Right lobe of liver (tissue), 6 donors: ENCODE data around the gene TMEM201. TPM values are rescaled to one million over a fixed set of nuclear protein-coding genes. Genes with fewer than 3 reads are reported as not detected.

Source experiments
- ATAC-seq, 4 donors: fragments of 200-7000 bp; cut with Tn5 transposase; one replicate each; pipeline ENCODE4 v1.9.1; 2020; ENCODE audit warnings: mild to moderate bottlenecking in 4 of 4, moderate library complexity in 4 of 4
- DNase-seq, 3 donors: peaks; one replicate each; pipeline ENCODE4 v3.0.0-alpha.2; 2020
- H3K27ac ChIP-seq, 3 donors: fragments of 200-600 bp; one replicate each; pipeline ENCODE4 v1.8.0; 2022
- H3K27me3 ChIP-seq, 2 donors: fragments of 200-600 bp; one replicate each; pipeline ENCODE4 v1.8.0; 2022
- H3K36me3 ChIP-seq, 4 donors: fragments of 200-600 bp; sonication (generic) in 1 of 4; one replicate each; pipeline versions ENCODE4 v1.5.1 to v1.8.0; 2017 to 2022; ENCODE audit warnings: control low read depth in 1 of 4
- H3K4me1 ChIP-seq, 4 donors: fragments of 200-600 bp; sonication (generic) in 1 of 4; one replicate each; pipeline versions ENCODE4 v1.5.1 to v1.8.0; 2017 to 2022; ENCODE audit warnings: control low read depth in 1 of 4
- H3K4me3 ChIP-seq, 3 donors: fragments of 200-600 bp; one replicate each; pipeline ENCODE4 v1.8.0; 2022
- H3K9me3 ChIP-seq, 4 donors: fragments of 200-600 bp; sonication (generic) in 1 of 4; one replicate each; pipeline versions ENCODE4 v1.5.1 to v1.8.0; 2017 to 2022; ENCODE audit warnings: control low read depth in 1 of 4
- POLR2A ChIP-seq: fragments of 450-650 bp; IDR thresholded peaks from one replicate; pipeline ENCODE4 v1.6.1; 2017; ENCODE audit warnings: antibody characterized with exemption, mild to moderate bottlenecking
- WGBS: methylation state at CpG from one replicate; pipeline ENCODE4 v1.1.6; 2018; ENCODE audit warnings: low coverage, low lambda C conversion rate; ENCODE audit not compliant: insufficient coverage; ENCODE audit errors: missing lambda C conversion rate; 5-methylcytosine and 5-hydroxymethylcytosine counted together
- intact Hi-C, 2 donors: fragments of 100-400 bp; cut with DNase I; formaldehyde crosslinking; loops; one replicate each; pipeline versions ENCODE4 v1.11.2 to v1.14.1; 2022
- total RNA-seq, 6 experiments: library from RNA; depleted of rRNA in 2 of 6; stranded (reverse); fragments of >200 nt in 2 of 6; fragmentation: NEBNext Ultra II Directional in 3 of 6; extraction: Animal tissue kit (Norgen Biotek cat#: 25700) in 3 of 6; gene quantifications; one replicate each; pipeline versions ENCODE4 v1.1.0 to v1.2.4, GENCODE V29; 2016 to 2023
- TF ChIP-seq, protein P1 (sequence below), 4 donors: fragments of 200-600 bp in 3 of 4; fragments of 450-650 bp in 1 of 4; IDR thresholded peaks; one replicate each; pipeline versions ENCODE4 v1.5.1 to v1.8.0; 2016 to 2022; ENCODE audit warnings: antibody characterized with exemption in 4 of 4, mild to moderate bottlenecking in 2 of 4
- donor health status: DM: no; HTN: yes; CAD: no.
- donor health status: DM: no; HTN: no; CAD: no.
- donor health status: DM: no; HTN: no; CAD: no.
- donor health status: DM: no; HTN: yes; CAD: no.
- donor health status: DM: no; HTN: yes; CAD: no.

The TMEM201 gene
- total RNA-seq, 6 experiments from 2014 or later, result 1.6 to 5.8 (median 3.0) TPM

DNA sequence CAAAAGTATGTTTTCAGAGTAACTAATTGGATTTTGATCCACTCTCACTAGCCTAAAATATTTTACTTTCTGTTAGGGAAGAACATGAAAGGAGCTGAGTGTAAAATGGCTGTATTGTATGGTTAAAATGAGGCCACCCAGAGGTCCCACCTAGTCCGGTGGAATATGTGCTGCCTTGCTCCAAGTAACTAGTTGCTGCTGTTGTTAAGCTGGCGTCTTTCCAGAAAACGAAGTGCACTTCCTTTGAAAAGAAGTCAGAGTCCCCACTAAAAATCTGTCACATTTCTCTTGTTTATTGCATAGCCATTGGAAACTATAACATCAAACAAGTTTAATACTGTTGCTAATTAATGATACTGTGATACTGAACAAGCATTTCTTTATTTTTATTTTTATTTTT, 46.3 kb upstream of the TMEM201 start:
- Histone ChIP-seq H3K27ac (peak overlapping the region in 2 of 3 donors; percentile 34 to 37), H3K4me1 (peaks cover 0 to 58% (median 16%) of the 10 kb centered on the region in 4 donors), H3K27me3 (no peaks in the 10 kb centered on the region), H3K4me3 (peak overlapping the region; percentile 0 to 24 (median 15)), H3K9me3 (no peaks in the 10 kb centered on the region), H3K36me3 (no peaks in the 10 kb centered on the region)
- no peak for ATAC-seq
- intact Hi-C loops, result loop anchor here in 1 of 2 donors (10.0 kb wide), 1 partner anchor 48 kb away; no protein-coding TSS in a partner anchor
- TF ChIP-seq POLR2A, result no peak
- TF ChIP-seq, protein P1, sequence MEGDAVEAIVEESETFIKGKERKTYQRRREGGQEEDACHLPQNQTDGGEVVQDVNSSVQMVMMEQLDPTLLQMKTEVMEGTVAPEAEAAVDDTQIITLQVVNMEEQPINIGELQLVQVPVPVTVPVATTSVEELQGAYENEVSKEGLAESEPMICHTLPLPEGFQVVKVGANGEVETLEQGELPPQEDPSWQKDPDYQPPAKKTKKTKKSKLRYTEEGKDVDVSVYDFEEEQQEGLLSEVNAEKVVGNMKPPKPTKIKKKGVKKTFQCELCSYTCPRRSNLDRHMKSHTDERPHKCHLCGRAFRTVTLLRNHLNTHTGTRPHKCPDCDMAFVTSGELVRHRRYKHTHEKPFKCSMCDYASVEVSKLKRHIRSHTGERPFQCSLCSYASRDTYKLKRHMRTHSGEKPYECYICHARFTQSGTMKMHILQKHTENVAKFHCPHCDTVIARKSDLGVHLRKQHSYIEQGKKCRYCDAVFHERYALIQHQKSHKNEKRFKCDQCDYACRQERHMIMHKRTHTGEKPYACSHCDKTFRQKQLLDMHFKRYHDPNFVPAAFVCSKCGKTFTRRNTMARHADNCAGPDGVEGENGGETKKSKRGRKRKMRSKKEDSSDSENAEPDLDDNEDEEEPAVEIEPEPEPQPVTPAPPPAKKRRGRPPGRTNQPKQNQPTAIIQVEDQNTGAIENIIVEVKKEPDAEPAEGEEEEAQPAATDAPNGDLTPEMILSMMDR (IDR thresholded peaks at IDR 0.05), result no peak
- DNase-seq, result no peak
- 10% methylated on average over 3 of the region's 3 CpGs for WGBS

DNA sequence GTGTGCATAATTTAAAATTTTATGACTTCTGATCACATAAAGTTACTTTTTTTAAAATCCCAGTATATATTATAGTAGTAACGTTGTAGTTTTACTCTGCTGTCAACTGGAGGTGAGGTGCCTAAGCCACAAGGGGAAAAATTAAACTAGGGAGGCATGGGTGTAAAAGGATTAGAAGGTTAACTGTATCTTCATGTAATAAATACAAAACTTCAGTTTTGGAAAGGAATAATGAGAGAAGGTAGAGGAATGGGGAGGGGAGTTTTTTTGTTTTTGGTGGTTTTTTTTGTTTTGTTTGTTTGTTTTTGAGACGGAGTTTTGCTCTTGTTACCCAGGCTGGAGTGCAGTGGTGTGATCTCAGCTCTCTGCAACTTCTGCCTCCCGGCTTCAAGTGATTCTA, 43.8 kb upstream of the TMEM201 start:
- WGBS, result 46% methylated on average over 3 of the region's 3 CpGs
- no peaks in the 10 kb centered on the region for H3K36me3 ChIP-seq
- H3K4me1 ChIP-seq, result peaks cover 2 to 67% (median 14%) of the 10 kb centered on the region in 4 donors
- no peaks in the 10 kb centered on the region for H3K9me3 ChIP-seq
- TF ChIP-seq POLR2A, result no peak
- TF ChIP-seq, protein P1 (IDR thresholded peaks at IDR 0.05), result no peak
- ATAC-seq, result no peak
- no peak for DNase-seq
- H3K27me3 ChIP-seq, result no peaks in the 10 kb centered on the region
- H3K27ac ChIP-seq, result no peak overlapping the region
- intact Hi-C loops, result loop anchor here in 1 of 2 donors (10.0 kb wide), 1 partner anchor 50 kb away; no protein-coding TSS in a partner anchor
- no peak overlapping the region for H3K4me3 ChIP-seq

DNA sequence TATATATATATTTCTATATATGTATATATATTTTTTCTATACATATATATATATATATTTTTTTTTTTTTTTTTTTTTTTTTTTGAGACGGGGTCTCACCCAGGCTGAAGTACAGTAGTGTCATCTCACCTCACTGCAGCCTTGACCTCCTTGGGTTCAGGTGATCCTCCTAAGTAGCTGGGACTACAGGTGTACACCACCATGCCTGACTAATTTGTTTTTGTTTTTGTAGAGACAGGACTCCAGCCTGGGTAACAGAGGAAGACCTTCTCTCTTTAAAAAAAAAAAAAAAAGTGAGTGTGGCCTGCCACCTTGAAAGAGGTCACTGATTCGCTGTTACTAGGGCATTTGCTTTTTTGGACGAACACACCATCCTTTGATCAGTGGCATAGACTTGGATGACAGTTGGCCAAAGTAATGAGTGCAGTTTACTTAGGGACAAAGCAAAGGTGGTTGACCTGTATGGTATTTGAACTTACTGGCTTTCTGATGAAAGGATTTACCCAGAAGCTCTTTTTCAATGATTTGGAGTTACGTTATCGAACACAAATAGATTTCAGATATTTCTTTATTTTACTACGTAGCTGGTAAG, 38.7 kb upstream of the TMEM201 start:
- ATAC-seq (peak; percentile 67 to 78 (median 72)), DNase-seq (peak in 1 of 3 donors; percentile 71)
- no peaks in the 10 kb centered on the region for H3K27me3 ChIP-seq
- no peaks in the 10 kb centered on the region for H3K36me3 ChIP-seq
- peak overlapping the region in 1 of 3 donors; percentile 28 for H3K4me3 ChIP-seq
- WGBS, result 37% methylated on average over 6 of the region's 6 CpGs
- TF ChIP-seq, protein P1 (IDR thresholded peaks at IDR 0.05), result no peak
- TF ChIP-seq POLR2A, result no peak
- H3K9me3 ChIP-seq, result no peaks in the 10 kb centered on the region
- intact Hi-C loops, result loop anchor here in 1 of 2 donors (10.0 kb wide), 1 partner anchor 55 kb away; no protein-coding TSS in a partner anchor
- peak overlapping the region in 2 of 3 donors; percentile 67 to 77 for H3K27ac ChIP-seq
- peaks cover 2 to 78% (median 22%) of the 10 kb centered on the region in 4 donors for H3K4me1 ChIP-seq

DNA sequence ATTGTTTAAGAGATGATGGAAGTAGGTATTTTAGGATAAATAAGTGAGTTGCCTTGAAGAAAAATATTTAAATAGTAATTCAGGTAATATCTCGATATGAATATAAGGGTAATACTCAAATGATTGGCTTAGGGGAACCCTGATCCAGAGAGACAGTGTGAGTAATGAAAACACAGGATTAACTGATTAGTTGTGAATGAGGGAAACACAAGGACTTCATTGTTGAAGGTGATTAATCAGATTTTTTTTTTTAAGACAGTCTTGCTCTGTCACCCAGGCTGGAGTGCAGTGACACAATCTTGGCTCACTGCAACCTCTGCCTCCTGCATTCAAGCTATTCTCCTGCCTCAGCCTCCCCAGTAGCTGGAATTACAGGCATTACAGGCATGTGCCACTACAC, 36.7 kb upstream of the TMEM201 start:
- WGBS, result 100% methylated on average over 1 of the region's 1 CpG
- no peak overlapping the region for H3K4me3 ChIP-seq
- intact Hi-C loops, result no loop called here
- peak overlapping the region in 1 of 3 donors; percentile 14 for H3K27ac ChIP-seq
- no peak for ATAC-seq
- H3K9me3 ChIP-seq, result no peaks in the 10 kb centered on the region
- H3K27me3 ChIP-seq, result no peaks in the 10 kb centered on the region
- peaks cover 0 to 7% (median 3%) of the 10 kb centered on the region in 4 donors for H3K36me3 ChIP-seq
- peaks cover 2 to 83% (median 25%) of the 10 kb centered on the region in 4 donors for H3K4me1 ChIP-seq
- no peak for DNase-seq
- TF ChIP-seq, protein P1 (IDR thresholded peaks at IDR 0.05), result no peak
- TF ChIP-seq POLR2A, result no peak
